G401 (cell line): ENCODE data around the gene RHBDL2. TPM values are rescaled to one million over a fixed set of nuclear protein-coding genes. Genes with fewer than 3 reads are reported as not detected.
"Not testable (repeated sequence)": the region's sequence is repeated elsewhere in the genome, so short reads cannot be mapped to it uniquely, and the experiment has no call there.

Source experiments
- DNase-seq: peaks from one replicate; pipeline ENCODE4 v3.0.0-alpha.2; 2015; ENCODE audit warnings: low spot score
- in situ Hi-C: cut with HindIII; loops from 2 replicates; pipeline ENCODE4 v1.10.0; 2016; ENCODE audit warnings: low sequenced_read_pairs, mixed read lengths
- total RNA-seq: library from RNA; depleted of rRNA; stranded (reverse); fragments of >200 nt; shearing (Covaris generic); gene quantifications from 2 replicates; pipeline ENCODE4 v1.2.3, GENCODE V29; 2014; rRNA removed

The RHBDL2 gene, protein sequence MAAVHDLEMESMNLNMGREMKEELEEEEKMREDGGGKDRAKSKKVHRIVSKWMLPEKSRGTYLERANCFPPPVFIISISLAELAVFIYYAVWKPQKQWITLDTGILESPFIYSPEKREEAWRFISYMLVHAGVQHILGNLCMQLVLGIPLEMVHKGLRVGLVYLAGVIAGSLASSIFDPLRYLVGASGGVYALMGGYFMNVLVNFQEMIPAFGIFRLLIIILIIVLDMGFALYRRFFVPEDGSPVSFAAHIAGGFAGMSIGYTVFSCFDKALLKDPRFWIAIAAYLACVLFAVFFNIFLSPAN
- total RNA-seq: 4.5 TPM in 1 of 2 replicates, not detected in the other

DNA sequence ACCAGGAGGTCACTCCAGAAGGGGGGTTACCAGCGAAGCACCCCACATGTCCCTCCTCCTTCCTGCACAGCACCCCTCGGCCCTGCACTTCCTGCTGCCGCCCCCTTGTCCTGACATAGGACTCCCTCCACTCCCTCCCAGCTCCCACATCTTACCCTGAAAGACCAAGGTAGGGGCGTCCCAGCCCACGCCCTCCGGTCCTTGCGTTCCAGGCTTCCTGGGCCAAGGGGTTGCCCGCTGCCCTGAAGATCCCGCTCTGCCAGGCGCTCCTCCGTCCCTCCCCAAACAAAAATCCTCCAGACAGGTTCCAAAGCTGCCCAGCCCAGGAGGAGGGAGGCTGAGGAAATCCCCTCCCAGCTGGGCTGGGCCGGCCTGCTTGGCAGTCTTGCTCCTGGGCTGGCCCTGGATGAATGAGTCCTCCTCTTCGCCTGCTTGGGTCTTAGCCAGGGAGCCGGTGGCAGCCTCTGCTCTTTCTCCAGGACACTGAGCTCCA, at the start of gene RHBDL2:
Gene RHBDL2 (minus strand): TSS at position 304 of the 493 bp plus-strand sequence. CDS start 22,618 bp downstream, outside the sequence.
- peak; percentile 64 for DNase-seq
- in situ Hi-C loops: no loop called here

DNA sequence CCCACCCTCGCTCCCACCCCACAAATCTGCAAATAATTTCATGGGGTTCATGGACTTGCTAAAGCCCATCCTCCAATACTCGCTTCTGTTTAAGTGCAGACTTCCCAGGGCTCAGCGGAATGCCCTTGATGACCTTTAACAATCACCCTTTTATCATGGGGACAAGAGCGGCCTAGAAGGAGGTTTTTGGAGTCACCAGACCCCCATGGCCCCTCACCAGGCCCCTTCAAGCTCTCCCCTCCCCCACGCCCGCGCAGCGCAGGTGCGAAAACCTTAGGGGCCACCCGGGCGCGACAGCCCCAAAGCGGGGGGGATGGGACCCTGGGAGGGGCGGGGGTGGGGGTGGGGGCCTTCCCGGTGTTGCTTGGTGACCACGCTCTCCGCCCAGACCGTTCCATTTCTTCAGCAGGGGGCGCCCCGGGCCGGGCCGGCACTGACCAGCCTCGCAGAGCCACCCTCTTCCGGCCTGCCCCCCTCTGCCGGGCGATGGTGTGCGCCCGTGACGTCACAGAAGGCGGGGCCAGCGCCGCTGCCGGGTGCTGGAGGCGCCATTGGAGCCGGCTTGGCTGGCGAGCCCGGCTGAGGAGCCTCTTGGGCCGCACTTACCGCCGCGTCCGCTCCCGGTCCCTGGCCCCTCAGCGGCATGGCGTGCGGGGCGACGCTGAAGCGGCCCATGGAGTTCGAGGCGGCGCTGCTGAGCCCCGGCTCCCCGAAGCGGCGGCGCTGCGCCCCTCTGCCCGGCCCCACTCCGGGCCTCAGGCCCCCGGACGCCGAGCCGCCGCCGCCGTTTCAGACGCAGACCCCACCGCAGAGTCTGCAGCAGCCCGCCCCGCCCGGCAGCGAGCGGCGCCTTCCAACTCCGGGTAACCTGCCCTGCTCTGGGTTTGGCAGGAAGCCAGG, 49.4 kb upstream of the RHBDL2 start, which contains the start of gene AKIRIN1:
Gene AKIRIN1 (plus strand): TSS at position 539 of the 900 bp plus-strand sequence. CDS start 105 bp downstream, at position 644.
- peak; percentile 96 for DNase-seq
- in situ Hi-C loops: no loop called here

DNA sequence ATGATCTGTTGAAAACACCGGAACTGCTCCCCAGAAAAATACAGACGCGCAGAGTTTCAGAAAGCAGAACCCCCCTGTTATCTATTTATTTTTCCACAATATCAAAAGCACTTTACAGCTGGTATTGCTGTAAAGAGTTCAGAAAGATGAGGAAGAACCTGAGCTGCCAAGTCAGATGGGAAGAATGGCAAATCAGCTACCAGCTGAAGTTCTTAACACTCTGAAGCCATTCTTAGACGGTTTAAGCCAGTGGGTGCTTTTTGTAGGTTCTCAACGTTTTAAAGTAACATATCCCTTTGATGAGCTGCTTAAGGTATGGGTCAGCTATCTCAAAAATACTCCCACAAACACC, 48.7 kb upstream of the RHBDL2 start:
- in situ Hi-C loops: no loop called here
- DNase-seq: peak; percentile 54

DNA sequence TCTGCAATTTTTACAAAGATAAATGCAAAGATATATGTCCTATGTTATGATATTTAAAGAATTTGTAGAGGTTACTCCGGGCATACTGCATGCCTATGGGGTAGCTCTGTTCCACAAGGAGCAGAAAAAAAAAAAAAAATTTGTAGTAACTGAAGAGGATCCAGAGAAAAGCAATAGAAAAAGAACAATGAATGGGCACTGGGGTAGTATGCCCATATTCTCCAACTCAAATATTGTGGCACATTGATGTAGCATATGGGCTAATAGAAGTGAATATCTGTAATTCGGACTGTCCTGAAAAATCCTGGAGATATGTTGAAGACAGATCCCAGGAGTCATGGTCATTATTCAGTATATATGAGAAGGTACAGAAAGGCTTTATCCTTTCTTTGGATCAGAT, 48.3 kb upstream of the RHBDL2 start:
- no peak for DNase-seq
- in situ Hi-C loops: no loop called here

DNA sequence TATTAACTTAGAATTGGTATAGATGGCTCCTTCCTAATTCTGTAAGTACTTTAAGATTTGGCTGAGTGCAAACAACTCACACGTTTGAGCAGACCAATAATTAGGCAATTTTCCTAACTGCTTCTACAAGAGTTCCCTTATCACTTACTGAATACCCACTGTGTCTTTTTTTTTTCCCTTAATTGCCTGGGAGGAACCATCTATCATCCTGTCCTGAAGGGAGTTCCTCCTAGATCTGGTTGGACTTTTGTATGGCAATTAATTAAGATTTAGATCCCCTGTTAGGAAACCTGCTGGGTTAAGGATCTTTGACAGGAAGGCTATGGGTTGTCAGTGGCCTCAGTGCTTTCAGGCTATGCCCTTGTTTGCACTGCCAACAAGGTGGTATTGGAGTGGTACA, 37.8 kb upstream of the RHBDL2 start:
- DNase-seq, in situ Hi-C loops: not testable (repeated sequence)

DNA sequence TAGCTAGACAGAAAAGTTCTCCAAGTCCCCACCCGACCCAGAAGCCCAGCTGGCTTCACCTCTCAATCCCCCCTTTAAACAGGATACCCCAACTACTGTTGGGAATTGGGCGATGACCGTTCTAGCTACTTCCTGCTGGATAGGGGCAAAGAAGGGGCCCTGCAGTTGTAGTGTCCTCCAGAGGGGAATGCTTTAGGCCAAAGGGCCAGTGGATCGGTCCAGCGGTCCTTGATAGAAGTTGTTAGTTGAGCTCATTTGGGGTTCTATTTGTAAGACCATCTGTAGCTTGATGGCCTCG, 36.6 kb upstream of the RHBDL2 start:
- in situ Hi-C loops, DNase-seq: not testable (repeated sequence)

DNA sequence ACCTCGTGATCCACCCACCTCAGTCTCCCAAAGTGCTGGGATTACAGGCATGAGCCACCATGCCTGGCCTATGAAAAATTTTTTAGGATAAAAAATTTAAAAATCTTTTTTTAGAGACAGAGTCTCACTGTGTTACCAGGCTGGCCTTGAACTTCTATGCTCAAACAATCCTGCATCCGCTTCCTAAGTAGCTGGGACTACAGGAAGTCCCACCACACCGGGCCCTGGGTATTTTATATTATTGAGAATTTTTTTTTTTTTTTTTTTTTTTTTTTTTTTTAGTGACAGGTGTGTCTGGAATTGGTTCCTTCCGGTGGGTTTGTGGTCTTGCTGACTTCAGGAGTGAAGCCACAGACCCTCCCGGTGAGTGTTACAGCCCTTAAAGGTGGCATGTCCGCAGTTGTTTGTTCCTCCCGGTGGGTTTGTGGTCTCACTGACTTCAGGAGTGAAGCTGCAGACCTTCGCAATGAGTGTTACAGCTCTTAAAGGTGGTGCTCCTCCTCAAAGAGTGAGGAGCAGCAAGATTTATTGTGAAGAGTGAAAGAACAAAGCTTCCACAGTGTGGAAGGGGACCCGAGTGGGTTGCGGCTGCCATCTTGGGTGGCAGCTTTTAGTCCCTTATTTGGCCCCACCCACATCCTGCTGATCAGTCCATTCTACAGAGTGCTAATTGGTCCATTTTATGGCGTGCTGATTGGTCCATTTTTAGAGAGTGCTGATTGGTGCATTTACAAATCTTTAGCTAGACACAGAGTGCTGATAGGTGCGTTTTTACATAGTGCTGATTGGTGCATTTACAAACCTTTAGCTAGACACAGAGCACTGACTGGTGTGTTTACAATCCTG, 36.0 kb upstream of the RHBDL2 start:
- DNase-seq, in situ Hi-C loops: not testable (repeated sequence)

DNA sequence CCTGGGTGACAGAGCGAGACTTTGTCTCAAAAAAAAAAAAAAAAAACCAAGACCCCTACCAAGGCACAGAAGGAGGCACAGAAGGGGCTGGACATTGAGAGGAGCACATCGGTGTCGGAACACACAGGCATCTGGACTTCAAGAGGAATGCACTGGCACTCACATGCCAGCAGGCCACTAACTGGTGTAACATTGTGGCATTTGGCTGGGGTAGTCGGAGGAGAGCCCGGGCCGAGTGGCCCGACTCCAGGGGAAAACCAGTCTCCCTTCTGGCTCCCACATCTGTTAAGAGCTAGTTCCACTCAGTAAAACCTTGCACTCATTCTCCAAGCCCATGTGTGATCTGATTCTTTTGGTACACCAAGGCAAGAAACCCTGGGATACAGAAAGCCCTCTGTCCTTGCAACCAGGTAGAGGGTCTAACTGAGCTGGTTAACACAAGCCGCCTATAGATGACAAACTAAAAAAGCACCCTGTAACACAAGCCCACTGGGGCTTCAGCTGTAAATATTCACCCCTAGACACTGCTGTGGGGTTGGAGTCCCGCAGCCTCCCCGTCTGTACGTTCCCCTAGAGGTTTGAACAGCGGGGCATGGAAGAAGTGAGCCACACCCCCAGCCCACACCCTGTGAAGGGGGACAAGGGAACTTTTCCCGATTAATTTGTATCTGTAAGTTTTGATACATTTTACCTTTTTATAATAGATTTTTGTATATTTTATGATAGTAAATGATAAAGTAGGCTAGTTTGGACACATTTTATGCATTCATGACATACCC, 32.2 kb upstream of the RHBDL2 start:
- in situ Hi-C loops: no loop called here
- no peak for DNase-seq

DNA sequence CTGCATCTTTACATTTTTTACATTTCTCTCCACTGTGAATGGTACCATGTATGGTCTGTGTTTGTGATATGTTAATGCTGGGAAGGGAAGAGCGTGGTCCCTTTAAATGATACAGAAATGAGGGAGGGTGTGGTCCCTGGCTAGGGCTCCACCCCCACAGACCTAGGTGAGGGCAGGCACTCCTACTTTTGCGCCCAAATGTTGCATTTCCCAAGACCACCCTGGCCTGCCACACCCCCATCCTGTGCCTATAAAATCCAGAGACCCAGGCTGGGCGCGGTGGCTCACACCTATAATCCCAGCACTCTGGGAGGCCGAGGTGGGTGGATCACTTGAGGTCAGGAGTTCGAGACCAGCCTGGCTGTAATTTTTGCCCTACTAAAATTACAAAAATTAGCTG, 31.5 kb upstream of the RHBDL2 start:
- DNase-seq, in situ Hi-C loops: not testable (repeated sequence)

DNA sequence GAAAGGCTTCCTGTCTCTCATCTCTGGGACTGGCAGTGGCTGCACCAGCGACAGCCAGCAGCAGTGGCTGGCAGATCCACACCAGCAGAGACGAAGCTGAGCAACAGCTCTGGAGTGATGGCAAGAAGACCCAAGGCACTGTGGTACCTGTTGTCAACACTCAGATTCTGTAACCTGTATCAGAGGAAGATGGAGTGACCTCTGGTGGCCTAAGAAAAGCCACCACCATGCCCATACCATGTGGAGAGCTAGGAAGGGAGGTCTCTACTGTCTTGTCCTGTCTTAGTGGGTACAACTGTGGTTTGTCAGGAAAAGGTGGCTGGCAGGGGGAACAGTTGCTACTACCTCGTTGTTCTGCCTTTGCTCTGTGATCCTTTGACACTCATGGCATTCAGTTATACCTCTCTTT, 22.5 kb upstream of the RHBDL2 start:
- in situ Hi-C loops: no loop called here
- DNase-seq: peak; percentile 7

DNA sequence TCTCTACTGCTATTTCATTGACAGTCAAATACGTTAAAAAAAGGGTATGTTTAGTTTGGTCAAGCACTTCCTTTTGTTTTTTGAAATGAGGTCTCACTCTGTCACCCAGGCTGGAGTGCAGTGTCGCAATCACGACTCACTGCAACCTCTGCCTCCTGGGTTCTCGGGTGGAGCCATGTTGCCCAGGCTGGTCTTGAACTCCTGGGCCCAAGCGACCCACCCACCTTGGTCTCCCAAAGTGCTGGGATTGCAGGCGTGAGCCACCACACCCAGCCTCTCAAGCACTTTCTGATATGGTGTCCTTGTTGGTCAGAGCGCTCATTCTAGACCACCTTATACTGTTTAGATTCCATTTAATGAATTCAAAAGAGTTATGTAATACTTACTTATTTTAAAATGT, 20.9 kb upstream of the RHBDL2 start:
- no peak for DNase-seq
- in situ Hi-C loops: no loop called here

DNA sequence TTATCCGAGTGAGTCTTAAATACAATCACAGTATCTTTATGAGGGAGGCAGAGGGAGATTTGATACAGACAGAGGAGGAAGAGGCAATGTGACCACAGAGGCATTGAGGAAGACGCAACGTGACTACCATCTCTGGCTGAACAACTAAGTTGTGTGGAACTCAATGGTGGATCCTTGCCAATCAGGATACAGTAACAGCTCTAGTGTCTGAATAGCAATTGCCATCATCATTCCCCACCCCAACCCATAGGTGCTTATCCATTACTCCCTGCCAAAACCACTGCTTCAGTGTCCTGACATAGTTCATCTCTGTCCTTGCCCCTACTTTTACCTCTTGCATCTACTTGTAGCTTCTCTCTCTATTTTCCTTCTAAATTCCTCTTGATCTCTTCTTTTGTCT, 20.5 kb upstream of the RHBDL2 start:
- in situ Hi-C loops: no loop called here
- DNase-seq: no peak

DNA sequence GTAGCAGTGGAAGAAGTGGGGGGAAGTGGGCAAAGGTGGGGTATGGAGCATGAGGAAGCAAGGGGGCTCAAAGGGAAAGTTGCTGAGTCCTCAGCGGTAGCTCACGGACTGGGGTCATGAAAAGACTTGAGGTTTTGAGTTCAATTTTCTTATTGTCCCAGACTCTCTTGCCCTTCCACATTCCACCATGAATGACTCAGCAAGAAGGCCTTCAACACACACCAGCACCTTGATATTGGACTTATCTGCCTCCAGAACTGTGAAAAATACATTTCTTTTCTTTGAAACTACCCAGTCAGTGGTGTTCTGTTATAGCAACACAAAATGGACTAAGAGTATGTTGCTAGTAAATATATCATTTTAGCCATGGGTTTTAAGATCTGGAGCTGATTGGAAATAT, 17.3 kb upstream of the RHBDL2 start:
- no peak for DNase-seq
- in situ Hi-C loops: no loop called here

DNA sequence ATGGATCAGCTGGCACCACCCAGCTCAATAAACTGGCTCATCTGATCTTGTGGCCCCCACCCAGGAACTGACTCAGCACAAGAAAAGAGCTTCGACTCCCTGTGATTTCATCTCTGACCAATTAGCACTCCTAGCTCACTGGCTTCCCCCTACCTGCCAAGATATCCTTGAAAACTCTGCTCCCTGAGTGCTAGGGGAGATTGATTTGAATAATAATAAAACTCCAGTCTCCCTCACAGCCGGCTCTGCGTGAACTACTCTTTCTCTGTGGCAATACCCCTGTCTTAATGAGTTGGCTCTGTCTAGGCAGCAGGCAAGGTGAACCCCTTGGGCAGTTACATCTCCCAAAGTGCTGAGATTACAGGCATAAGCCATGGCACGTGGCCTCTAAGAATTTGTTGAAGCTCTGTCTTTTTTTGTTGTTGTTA, 11.8 kb upstream of the RHBDL2 start:
- no peak for DNase-seq
- in situ Hi-C loops: no loop called here

DNA sequence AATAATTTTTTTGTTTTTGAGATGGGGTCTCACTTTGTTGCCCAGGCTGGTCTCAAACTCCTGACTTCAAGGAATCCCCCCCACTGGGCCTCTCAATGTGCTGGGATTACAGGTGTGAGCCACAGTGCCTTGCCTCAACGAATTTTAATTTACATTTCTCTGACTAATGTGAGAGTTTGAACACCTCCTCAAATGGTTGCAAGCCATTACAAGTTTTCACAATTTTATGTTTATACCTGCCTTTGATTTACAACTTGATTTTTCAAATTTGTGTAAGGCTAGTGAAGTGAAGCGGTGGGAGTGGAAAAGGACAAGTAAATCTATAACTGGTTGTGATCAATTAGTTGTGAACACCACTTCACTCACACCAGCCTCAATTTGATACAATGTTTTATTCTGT, 8.9 kb upstream of the RHBDL2 start:
- in situ Hi-C loops: no loop called here
- no peak for DNase-seq

DNA sequence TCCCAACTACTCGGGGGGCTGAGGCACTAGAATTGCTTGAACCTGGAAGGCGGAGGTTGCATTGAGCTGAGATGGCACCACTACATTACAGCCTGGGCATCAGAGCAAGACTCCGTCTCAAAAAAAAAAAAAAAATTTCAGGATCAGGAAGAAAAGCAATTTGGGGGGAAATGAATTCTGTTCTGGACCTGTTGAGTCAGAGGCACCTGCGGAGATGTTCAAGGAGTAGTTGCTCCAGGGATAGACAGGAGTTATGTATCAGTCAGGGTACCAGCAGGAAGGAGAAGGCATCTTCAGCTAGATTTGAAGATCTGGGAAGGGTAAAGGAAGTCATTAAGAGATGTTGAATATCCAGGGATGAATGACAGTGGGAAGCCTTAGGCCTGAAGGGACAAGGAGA, 2.9 kb upstream of the RHBDL2 start:
- in situ Hi-C loops: no loop called here
- no peak for DNase-seq

DNA sequence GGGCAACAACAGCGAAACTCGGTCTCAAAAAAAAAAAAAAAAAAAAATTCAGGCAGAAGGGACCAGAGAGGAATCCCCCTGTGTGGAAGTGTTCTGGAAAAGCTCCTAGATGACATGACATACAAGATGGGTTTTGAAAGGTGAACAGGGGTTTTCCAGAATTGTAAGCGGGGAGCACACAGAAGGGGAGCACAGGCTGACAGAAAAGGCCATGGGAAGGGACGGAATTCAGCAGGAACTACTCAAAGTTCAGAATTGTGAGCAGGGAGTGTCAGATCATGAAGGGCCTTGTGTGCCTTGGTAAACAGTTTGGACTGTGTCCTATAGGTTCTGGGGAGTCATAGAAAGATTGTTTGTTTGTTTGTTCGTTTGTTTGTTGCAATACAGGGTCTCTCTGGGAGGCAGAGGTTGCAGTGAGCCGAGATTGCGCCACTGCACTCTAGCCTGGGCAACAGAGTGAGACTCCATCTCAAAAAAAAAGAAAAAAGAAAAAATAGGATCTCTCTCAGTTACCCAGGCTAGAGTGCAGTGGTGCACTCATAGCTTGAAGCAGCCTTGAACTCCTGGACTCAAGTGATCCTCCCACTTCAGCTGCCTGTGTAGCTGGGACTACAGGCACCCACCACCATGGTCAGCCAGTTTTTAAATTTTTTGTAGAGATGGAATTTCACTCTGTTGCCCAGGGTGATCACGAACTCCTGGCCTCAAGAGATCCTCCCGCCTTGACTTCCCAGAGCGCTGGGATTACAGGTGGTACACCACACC, 1.2 kb upstream of the RHBDL2 start:
- in situ Hi-C loops: no loop called here
- DNase-seq: no peak

DNA sequence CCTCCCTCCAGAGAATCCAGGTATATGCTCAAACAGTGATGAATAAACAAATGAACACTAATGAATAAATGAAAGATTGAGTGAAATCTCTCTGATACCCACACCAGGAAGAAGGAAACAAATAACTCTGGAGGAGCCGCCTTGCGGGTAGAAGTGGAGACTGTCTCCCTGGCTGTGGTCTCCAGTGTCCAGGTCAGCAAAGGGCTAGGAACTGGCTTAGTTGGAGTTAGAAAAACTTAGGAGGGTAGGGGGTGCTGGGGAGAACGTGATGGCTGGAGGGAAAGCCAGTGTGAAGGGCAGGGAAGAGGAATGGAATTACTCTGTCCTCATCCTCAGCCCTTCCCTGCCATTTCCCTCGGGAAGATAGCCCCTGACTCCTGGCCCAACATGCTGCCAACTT, 537 bp downstream of the RHBDL2 start:
- in situ Hi-C loops: no loop called here
- DNase-seq: no peak
